Pons (tissue), 1 donor: Measurements from ENCODE around the gene SLC24A4.
A peak's percentile ranks its signal among the peaks of the same experiment; 100 is the strongest.

Source experiments
- DNase-seq: peaks from one replicate; pipeline ENCODE4 v3.0.0-alpha.2; 2016; ENCODE audit warnings: low spot score

SLC24A4 gene

DNA sequence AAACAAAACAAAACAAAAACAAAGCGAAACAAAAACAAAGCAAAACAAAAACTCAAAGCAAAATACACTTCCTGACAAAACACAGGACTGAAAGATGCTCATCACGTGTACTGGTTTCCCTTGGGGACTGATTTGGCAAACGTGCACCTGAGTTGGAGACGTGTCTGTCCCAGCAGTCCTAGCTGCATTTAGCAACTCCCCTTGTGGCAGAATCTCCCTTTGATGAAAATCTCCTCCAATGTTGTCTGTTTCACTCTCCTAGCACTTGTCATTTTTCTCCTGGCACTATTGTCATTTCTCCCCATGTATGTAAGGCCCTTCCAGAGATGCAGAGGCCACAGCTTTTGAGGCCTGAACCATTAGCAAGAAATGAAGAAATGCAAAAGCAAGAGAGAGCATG is 6.8 kb upstream of the SLC24A4 start:
- no peak for DNase-seq

DNA sequence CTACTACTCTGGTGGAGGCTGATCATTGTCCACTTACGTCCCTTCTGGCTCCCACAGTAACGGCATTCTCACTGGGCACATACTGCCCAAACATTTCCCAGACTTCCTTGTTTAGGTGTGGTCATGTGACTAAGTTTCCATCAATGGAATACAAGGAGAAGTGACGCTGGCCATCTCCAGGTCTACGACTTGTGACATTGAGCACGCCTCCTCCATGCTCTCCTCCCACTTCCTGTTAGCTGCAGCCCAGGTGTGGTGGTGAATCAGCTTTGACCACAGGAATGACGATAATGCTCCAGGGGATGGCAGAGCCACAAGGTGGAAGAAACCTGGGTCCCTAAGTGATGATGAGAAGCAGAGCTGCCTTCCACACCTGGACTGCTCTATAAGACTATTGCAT is 6.0 kb upstream of the SLC24A4 start:
- DNase-seq = no peak

DNA sequence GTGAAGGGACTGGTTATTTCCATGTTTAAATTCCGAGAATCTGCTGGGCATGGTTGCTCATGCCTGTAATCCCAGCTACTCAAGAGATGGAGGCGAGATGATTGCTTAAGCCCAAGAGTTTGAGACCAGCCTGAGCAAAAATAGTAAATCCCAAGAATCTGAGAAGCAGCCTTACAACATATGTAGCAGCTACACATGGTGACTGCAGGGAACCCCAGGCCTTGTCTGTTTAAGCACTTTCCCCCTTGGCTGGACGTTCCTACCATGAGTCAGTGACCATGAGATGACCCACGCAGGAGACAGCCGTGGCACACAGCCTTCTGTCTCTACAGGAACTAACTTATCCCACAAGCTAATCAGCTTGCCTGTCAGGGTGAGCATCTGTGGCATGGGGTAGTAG is 5.5 kb upstream of the SLC24A4 start:
- DNase-seq = no peak

DNA sequence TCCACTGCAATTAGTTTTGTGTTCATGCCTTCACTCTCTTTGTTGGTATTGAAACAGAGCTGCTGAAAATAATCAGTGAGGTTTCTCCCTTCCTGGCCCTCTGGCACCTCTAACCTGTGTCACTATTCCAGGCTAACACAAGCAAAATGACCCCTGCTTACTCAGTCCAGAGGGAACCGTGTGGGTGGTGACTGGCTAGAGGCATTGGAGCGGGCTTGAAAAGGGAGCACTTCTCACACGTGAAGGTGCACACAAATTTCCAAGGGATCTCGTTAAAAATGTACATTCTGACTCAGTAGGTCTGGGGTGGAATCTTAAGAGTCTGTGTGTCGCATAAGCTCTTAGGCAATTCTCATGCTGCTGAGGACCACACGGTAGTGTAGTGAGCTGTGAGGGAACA is 1.3 kb upstream of the SLC24A4 start:
- DNase-seq = no peak

DNA sequence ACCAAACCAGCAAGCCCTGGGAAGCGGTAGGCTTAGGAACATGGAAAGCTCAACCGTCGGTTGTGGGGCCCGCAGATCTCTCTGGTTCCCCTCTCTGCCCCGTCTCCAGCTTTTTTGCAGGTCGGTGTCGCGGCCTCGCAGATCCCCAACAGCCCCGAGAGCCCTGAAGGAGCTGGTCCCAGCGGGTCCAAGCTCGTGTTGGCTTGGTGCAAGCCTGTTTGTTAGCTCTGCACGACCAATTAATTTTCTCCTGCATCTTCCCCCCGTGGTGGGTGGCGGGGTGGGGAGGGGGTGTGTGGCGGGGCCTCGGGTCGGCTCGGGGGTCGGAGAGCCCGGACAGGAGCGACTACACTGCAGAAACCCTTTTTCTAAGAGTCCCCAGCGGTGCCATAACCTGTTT is 449 bp upstream of the SLC24A4 start:
- DNase-seq = no peak

DNA sequence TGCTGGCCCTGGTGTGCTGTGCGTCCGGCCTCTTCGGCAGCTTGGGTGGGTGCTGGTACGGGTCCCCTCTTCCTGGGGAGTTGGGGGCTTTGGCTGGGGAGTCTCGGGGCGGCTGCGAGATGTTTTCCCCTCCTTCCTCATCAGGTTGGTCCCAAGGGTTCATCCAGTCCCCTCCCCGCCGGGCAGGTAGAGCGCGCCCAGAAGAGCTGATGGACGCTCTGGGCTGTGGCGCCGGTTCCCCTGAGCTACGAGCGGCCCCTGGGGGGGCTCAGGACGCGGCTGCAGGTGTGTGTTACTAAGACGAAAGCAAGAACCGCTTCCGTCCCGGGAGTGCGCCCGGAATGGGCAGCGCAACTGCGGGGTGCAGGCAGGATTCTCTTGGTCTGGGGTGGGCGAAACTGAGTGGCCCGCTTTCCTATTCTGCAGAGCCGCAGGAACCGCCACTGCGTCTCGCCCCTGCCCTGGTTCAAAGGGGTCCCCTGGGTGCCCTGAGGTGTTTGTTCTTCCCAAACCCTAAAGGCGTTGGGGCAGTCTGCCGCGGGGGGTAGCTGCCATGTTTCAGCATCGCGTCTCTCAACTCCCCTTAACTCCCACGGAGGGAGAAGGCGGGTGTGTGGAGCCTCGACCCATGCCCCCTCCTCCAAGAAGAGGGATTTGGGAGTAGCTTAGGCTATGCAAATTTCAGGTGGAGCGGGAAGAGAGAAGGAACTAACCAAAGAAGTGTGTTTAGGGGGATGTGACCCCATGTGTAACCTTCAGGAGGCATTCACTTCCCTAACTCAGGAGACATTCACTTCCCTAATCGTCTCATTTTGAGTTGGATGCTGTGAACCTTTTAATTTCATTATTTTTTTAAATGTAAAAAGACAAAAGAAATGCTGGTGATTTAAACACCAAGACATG is 1.2 kb downstream of the SLC24A4 start:
- DNase-seq = no peak

DNA sequence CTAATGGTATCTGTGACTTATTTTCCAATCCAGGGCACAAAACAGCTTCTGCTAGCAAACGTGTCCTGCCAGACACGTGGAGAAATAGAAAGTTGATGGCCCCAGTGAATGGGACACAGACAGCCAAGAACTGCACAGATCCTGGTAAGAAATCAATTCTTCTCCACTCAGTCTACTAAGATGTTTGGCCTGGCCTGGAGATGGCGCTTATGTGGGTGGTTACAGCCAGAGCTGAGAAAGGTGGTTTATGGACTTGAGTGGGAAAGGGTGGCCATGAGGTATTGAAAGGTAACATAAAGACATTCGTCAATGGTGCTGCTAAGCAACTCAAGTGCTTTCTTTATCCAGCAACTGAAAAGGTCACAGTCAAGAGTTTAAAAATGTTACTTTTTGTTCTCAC is 2.9 kb downstream of the SLC24A4 start:
- DNase-seq = no peak

DNA sequence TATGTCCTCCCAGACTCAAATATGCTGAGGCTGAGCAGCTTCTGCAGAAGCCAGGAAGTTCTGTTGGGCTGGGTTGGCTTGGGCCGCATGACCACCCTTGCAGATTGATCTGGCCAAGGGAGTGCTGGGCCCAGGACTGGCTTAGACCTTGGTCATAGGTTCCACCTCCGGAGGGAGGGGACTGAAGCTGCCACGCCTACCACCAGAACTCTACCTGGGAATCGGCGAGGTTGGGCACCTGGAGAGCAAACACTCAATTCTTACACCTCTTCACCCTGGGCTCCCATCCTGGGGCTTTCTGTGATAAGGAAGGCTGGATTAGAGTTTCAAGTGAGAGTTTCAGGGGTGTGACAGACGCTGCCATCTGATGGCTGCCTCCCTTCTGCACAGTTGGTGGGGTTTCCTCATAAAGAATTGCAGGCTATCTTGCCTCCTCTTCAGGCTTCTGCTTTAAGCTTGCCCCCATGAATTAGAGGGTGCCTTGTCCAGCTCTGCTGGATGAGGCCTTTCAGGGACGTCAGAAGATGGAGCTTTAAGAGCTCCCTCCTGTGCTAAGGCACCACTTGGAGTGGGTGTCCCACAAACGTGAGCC is 5.8 kb downstream of the SLC24A4 start:
- no peak for DNase-seq

DNA sequence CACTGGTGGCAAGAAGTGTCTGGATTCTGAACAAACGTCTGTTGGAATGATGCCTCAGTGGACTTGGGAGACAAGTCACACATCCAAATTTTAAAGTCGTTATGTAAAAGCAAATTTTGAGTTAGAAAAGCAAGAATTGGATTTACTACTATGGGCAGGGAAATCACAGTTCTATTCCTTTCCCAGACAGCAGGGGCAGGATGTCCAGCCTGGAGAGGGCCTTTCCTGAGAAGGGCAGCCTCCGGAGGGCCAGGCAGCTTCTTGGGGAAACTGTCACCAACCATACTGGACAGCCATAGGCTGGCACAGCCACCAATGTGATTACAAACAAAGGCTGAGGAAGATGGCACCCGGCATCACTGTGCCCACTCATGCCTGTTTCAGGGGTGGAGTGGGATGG is 11.1 kb downstream of the SLC24A4 start:
- DNase-seq = no peak

DNA sequence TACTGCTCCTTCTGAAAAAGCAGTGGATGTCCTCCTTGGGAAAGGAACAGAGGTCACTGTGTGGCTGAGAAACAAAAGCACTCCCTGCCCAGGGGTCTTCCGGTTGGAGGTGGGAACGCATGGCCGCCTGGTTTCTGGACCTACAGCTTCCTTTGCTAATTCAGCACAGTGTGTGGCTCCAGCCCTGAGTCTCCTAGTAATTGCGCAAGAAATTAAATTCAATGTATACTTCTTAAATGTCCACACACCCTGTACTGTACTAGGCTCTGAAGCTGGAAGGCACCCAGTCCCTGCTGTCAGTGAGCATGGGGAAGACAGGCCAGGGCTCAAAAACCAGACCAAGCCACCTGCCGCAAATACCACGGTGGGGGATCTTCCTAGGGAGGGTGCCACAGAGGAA is 13.4 kb downstream of the SLC24A4 start:
- no peak for DNase-seq

DNA sequence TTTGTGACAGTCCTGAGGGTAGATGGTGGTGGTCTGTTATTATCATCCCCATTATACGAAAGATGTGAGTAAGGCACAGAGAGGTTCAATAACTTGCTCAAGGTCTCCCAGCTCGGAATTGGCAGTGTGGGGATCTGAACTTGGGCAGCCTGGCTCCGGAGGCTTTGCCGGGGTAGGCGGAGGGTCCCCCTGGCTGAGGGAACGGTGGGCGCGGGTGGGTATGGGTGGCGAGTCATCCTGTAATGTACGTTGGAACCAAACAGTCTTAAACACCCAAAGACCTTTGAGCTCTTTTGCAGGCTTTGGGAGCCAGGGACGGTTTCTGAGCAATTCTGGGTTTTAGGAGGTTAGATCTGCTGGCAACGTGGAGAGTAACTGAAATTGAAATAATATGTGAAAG is 16.5 kb downstream of the SLC24A4 start:
- DNase-seq = no peak

DNA sequence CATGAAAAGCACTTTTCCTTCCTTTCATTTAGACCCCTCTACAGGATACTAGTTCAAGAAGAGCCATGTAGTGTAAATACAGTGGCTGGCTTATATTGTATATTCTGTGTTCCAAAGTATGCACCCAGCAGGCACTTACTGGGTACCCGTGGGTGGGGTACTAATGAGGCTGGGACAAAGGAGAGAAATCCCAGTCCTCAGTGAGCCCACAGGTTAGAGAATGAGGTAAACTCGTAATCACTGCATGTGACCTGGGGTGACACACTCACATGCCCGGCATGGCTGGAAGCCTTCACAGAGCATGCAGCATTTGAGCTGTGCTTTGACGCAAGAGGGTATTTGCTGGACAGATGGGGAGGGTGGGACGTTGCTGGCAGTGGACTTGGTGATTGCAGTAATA is 17.1 kb downstream of the SLC24A4 start:
- DNase-seq = no peak

DNA sequence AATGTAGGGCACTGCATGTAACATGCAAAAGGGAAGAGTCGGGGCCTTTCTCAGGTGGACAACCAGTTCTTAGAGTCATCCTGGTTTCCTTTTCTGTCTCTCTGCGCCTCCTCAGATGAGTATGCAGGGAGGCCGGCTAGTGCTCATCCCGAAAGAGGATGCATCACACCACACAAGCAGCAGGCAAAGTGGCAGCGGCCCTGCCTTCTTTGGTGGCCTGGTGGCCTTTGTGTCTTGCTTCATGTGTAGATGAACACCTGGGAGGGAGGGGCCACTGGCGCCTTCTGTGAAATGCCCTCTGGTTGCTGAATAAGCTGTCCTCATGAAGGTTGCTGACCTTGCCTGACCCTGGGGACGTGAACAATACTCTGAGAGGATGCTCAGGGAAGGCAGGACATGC is 18.0 kb downstream of the SLC24A4 start:
- DNase-seq = no peak

DNA sequence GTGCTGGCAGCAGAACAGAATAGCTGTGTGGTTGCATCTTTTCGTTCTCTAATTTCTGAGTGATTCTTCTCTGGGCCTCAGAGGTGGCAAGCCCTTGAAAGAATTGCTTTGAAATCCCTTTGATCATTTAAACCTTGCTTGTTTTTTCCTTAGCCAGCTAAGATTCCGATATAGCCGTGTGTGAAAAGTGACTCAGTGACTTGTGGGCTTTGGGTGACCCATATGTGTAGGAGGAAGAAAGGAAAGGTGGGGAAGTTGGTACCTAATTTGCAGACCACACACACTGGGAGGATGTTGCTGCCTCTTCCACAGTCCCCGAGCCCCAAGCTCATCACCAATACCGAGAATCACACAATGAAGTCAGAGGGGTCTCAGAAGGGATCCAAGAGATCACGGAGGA is 18.8 kb downstream of the SLC24A4 start:
- DNase-seq = no peak

DNA sequence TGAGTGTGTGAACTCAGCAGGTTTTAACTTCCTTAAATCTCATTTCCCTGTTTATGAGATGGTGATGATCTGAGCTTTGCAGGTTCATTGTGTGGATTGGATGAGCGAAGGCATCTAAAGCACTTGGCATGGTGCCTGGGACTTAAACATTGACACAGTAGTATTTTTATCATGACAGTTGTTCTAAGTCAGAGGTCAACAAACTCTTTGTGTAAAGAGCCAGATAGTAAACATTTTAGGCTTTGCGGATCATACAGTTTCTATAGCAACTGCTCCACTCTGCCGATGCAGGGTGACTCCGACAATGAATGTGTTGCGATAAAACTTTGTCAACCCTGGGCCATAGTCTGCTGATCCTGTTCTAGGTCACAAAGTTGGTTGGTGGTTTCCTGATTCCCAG is 25.2 kb downstream of the SLC24A4 start:
- no peak for DNase-seq

DNA sequence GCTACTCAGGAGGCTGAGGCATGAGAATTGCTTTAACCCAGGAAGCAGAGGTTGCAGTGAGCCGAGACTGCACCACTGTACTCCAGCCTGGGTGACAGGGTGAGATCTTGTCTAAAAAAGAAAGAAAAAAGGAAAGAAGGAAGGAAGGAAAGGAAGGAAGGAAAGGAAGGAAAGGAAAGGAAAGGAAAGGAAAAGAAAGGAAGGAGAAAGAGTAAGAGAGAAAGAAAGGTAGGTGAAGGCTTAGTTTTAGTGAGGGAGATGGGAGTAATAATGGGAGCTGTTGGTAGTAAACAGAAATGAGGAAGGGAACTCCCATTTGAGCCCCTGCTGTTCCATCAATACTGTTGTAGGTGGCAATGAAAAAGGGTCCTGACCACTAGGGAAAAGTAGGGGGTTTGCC is 28.8 kb downstream of the SLC24A4 start:
- no peak for DNase-seq

DNA sequence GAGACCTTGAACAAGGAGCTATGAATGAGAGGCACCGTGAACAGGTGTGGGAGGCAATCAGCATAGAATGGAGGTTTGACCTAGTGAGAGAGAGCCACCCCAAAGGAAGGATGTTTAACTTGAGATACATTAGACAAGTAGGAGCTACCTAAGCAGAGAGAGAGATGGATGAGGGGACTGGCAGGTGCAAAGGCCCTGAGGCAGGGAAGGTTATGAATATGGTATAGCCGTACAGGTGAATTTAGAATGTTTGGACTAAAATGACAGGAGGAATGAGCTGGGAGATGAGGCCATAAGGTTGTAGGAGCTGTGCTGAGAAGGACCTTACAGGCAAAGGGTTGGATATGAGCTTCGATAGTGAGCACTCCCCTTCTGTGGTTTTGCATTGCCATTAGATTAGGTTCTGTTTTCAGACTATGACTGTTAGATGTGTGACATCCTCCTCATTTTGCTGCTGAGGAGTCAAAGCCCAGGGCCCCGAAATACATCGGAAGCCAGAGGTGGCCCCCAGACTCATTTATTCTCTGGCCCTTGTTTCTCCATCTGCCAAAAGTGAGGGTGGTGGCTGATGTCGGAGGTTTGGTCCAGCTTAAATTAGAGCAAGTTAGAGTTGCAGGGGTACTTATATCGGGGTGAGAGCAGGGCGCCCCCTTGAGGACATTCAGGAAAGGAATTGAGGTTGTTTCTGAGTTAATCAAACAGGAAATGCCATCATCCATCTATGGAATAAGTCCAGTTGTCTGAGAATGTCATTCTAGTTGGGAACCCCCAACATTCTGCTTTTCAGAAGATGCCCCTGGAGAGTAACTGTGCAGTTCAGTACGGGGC is 29.4 kb downstream of the SLC24A4 start:
- no peak for DNase-seq

DNA sequence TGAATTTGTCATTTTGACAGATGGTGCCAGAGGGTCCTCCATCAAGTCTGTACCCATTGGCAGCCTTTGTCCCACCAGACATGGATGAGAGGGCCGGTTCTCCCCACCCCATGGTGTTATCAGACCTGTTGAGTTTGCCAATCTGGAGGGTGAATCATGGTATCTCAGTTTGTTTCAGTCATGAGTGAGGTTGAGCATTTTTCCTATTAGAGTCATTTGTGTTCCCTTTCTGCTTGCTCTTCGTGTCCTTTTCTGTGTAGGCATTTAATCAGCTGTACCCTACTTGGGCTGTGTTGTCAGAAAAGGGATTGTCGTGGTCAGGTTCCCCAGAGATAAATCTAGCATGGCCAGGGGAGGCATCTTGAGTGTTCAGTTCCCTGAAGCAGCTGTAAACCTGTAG is 30.5 kb downstream of the SLC24A4 start:
- DNase-seq = no peak

DNA sequence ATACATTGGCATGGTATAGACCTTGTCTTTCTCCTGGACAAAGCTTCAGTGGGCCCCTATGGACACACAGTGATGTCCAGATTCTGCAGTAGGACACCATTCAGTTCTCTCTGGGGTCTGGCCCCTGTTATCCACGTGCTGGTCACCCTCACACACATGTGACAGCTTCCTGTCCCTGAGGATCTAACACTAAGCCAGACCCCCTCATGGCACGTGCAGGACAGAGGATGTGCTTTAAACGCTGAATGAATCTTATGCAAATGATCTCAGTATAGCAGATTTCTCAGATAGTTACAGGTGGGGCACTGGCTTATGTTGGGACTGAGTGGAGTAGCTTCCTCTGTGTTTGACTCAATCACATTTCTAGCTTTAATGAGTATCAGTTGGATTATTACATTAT is 33.7 kb downstream of the SLC24A4 start:
- DNase-seq = no peak

DNA sequence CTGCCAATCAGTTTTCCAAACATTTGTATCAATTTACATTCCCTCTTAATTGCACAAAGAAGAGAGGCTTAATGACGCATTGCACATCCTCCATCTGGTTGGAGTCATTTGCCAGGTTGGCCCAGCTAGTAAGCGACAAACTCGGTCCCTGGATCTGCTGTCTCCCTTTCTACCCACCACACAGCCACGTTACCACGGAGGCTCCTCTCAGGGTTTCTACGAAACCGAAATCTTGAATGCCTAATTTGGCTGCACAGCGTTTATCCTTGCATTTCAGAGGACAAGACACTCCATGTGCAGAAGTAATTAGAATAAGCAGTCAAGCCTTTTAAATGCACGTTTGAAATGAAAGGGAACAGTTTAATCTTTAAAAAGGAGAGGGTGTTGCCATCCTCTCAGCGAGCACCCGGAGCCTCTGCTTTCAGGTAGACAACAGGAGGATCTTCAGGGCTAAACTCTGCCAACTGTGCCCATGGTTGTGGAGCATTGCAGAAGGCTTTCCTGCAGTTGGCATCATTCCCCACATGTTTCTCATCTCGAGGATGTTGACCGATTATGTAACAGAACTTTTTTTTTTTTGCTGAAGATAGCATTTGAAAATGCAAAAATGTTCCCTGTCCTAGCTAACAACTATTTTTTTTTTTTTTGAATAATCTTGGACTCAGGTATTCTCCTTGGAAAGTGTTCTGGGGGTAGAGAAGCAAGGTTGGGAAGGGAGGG is 37.8 kb downstream of the SLC24A4 start:
- DNase-seq = no peak

DNA sequence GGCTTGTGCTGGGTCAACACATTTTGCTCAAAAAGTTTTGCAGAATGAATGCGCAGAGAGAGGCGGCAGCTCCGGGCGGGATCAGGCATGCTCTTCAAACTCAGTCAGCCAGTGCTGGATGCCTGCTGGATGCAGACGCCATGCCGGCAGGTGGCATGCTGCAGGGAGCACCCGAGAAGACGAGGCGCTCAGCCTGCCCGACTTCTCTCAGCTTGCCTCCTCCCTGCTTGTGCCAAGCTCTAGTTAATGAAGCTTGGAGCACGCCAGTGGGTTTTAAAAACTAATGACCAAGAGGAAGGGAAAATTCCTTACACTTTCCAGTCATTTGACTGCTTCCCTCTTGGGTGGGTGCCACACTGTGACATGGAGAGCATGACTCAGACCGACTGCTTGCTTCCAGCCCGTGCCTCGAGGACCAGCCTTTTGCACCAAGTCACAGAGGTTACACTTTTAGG is 39.8 kb downstream of the SLC24A4 start:
- peak; percentile 38 for DNase-seq

DNA sequence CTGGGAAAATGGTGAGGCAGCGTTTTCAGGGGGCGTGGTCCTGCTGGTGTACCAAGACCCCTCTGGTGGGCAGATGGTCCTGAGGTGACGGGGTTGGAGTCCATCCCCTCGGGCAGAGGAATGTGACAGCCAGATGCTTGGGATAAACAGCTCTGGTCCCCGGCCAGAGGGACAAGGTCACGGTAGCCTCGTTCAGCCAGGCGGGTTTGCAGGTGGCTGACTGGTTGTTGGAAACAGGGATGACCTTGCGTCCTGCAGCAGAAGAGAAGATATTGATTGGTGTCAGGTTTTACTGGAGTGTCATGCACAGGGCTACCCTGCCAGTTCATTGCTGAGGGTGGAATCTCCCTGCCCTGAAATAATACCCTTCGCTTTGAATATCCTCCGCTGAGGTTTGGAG is 43.3 kb downstream of the SLC24A4 start:
- DNase-seq = no peak
